MM.1S (cell line): ENCODE measurements around the gene SEMA3A.

Experiments
- DNase-seq: peaks from one replicate; pipeline ENCODE4 v3.0.0-alpha.2; 2015
- H2AFZ ChIP-seq: fragments of 300-600 bp; sonication (generic); 2 replicates; pipeline ENCODE4 v1.6.0; 2016; ENCODE audit warnings: antibody characterized with exemption, low read length
- H3F3A ChIP-seq: fragments of 300-600 bp; sonication (generic); 2 replicates; pipeline ENCODE4 v1.6.1; 2016; ENCODE audit warnings: mild to moderate bottlenecking, antibody characterized with exemption, low read length, moderate library complexity, mixed read lengths; ENCODE audit not compliant: insufficient read depth
- H3K27ac ChIP-seq: fragments of 300-600 bp; sonication (generic); 2 replicates; pipeline ENCODE4 v1.5.1; 2016; ENCODE audit warnings: mild to moderate bottlenecking, low read length
- H3K27me3 ChIP-seq: fragments of 300-600 bp; sonication (generic); replicated peaks from 2 replicates; pipeline ENCODE4 v1.6.0; 2016; ENCODE audit warnings: low read length; ENCODE audit not compliant: insufficient read depth
- H3K36me3 ChIP-seq: fragments of 300-600 bp; sonication (generic); replicated peaks from 2 replicates; pipeline ENCODE4 v1.6.1; 2016; ENCODE audit warnings: mild to moderate bottlenecking, low read length, mixed read lengths; ENCODE audit not compliant: insufficient read depth
- H3K4me1 ChIP-seq: fragments of 300-600 bp; sonication (generic); 2 replicates; pipeline ENCODE4 v1.6.1; 2016; ENCODE audit warnings: low read length, mixed read lengths
- H3K4me2 ChIP-seq: fragments of 300-600 bp; sonication (generic); 2 replicates; pipeline ENCODE4 v1.6.0; 2016; ENCODE audit warnings: low read depth, low read length
- H3K4me3 ChIP-seq: fragments of 300-600 bp; sonication (generic); 2 replicates; pipeline ENCODE4 v1.5.1; 2016; ENCODE audit warnings: low read length, mixed read lengths
- H3K79me2 ChIP-seq: fragments of 300-600 bp; sonication (generic); 2 replicates; pipeline ENCODE4 v1.6.1; 2016; ENCODE audit warnings: mixed run types, low read length, mixed read lengths
- H3K9ac ChIP-seq: fragments of 300-600 bp; sonication (generic); 2 replicates; pipeline ENCODE4 v1.6.1; 2016; ENCODE audit warnings: low read length, mixed read lengths
- H3K9me2 ChIP-seq: fragments of 300-600 bp; sonication (generic); replicated peaks from 2 replicates; pipeline ENCODE4 v1.6.1; 2016; ENCODE audit warnings: mild to moderate bottlenecking, low read length, mixed read lengths; ENCODE audit not compliant: insufficient read depth
- H3K9me3 ChIP-seq: fragments of 300-600 bp; sonication (generic); replicated peaks from 2 replicates; pipeline ENCODE4 v1.6.1; 2016; ENCODE audit warnings: mild to moderate bottlenecking, low read length, mixed read lengths; ENCODE audit not compliant: insufficient read depth
- H4K20me1 ChIP-seq: fragments of 300-600 bp; sonication (generic); 2 replicates; pipeline ENCODE4 v1.6.1; 2016; ENCODE audit warnings: mild to moderate bottlenecking, low read length, moderate library complexity, mixed read lengths; ENCODE audit not compliant: insufficient read depth
- EZH2 ChIP-seq: fragments of 300-600 bp; sonication (generic); optimal IDR thresholded peaks from 2 replicates; pipeline ENCODE3; 2017; ENCODE audit warnings: low read depth, mild to moderate bottlenecking, antibody characterized with exemption, low read length, mixed read lengths
- EZH2phosphoT487 ChIP-seq: fragments of 300-600 bp; sonication (generic); IDR thresholded peaks from 2 replicates; pipeline ENCODE4 v1.6.1; 2018; ENCODE audit warnings: antibody characterized with exemption, low read length
- TF ChIP-seq, protein P1 (sequence below): fragments of 300-600 bp; sonication (generic); IDR thresholded peaks from 2 replicates; pipeline ENCODE4 v1.5.1; 2016; ENCODE audit warnings: antibody characterized with exemption, low read length, mixed read lengths

Gene SEMA3A

DNA sequence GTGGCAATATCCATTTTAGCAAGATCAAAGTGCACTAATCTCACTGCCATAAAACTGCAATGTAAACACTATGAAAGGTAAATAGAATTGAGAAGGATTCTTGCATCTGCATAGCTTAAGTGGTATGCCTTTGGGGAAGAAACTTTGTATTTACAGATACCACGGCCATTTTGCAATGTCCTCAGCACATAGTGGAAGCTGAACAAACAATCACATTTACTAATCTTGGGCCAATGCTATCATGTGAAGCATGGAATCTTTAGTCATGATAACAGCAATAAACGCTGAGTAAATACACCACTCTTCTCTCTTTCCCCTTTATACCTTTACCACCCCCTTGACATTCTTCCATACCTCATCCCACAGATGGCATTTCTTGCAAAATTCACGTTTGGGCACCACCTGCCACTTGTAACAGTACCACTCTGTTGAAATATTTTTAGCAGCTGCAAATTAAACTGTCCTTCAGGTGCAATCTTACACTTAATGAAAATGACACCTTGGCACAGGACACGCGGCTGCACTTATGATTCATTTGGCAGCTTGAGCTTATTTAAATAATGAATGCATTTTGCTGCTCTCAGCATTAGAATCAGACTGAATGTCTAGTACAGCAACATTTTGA is 171.8 kb downstream of the SEMA3A start:
- no peaks in the 10 kb centered on the region for H3F3A ChIP-seq
- TF ChIP-seq, protein P1, sequence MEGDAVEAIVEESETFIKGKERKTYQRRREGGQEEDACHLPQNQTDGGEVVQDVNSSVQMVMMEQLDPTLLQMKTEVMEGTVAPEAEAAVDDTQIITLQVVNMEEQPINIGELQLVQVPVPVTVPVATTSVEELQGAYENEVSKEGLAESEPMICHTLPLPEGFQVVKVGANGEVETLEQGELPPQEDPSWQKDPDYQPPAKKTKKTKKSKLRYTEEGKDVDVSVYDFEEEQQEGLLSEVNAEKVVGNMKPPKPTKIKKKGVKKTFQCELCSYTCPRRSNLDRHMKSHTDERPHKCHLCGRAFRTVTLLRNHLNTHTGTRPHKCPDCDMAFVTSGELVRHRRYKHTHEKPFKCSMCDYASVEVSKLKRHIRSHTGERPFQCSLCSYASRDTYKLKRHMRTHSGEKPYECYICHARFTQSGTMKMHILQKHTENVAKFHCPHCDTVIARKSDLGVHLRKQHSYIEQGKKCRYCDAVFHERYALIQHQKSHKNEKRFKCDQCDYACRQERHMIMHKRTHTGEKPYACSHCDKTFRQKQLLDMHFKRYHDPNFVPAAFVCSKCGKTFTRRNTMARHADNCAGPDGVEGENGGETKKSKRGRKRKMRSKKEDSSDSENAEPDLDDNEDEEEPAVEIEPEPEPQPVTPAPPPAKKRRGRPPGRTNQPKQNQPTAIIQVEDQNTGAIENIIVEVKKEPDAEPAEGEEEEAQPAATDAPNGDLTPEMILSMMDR: no peak
- no peak for TF ChIP-seq EZH2phosphoT487
- TF ChIP-seq EZH2: no peak
- no peaks in the 10 kb centered on the region for H3K4me1 ChIP-seq
- no peak overlapping the region for H3K4me3 ChIP-seq
- no peaks in the 10 kb centered on the region for H4K20me1 ChIP-seq
- H3K4me2 ChIP-seq: no peak overlapping the region
- no peak overlapping the region for H2AFZ ChIP-seq
- H3K27ac ChIP-seq: no peak overlapping the region
- no peaks in the 10 kb centered on the region for H3K36me3 ChIP-seq
- DNase-seq: no peak
- H3K27me3 ChIP-seq: no peaks in the 10 kb centered on the region
- H3K79me2 ChIP-seq: no peaks in the 10 kb centered on the region
- H3K9me3 ChIP-seq: no peaks in the 10 kb centered on the region
- H3K9me2 ChIP-seq: no peaks in the 10 kb centered on the region
- no peak overlapping the region for H3K9ac ChIP-seq

DNA sequence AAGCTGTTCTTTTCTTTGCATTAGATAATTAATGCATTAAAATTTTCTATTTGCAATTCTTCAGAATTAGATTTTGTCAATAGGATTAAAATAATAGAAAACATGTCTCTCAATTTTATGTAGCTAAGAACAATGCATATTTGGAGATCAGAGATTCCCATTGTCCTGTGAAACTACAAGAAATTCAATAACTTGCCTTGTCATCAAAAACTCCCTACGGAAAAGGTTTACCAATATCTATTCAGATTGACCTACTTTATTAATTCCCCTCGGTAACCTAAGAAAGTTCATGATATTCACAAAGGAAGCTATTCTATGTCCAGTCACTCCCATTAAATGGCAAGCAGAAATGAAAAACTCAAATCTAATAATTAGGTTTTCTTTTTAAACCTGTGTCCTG is 172.6 kb downstream of the SEMA3A start:
- Histone ChIP-seq H3K9ac (no peak overlapping the region), H3K9me2 (no peaks in the 10 kb centered on the region), H3K9me3 (no peaks in the 10 kb centered on the region), H3K4me3 (no peak overlapping the region), H3K36me3 (no peaks in the 10 kb centered on the region), H3K27ac (no peak overlapping the region), H3K4me1 (no peaks in the 10 kb centered on the region), H4K20me1 (no peaks in the 10 kb centered on the region), H3K4me2 (no peak overlapping the region), H3K27me3 (no peaks in the 10 kb centered on the region), H3K79me2 (no peaks in the 10 kb centered on the region), H3F3A (no peaks in the 10 kb centered on the region), H2AFZ (no peak overlapping the region)
- TF ChIP-seq EZH2phosphoT487 (no peak), EZH2 (no peak)
- DNase-seq: no peak

DNA sequence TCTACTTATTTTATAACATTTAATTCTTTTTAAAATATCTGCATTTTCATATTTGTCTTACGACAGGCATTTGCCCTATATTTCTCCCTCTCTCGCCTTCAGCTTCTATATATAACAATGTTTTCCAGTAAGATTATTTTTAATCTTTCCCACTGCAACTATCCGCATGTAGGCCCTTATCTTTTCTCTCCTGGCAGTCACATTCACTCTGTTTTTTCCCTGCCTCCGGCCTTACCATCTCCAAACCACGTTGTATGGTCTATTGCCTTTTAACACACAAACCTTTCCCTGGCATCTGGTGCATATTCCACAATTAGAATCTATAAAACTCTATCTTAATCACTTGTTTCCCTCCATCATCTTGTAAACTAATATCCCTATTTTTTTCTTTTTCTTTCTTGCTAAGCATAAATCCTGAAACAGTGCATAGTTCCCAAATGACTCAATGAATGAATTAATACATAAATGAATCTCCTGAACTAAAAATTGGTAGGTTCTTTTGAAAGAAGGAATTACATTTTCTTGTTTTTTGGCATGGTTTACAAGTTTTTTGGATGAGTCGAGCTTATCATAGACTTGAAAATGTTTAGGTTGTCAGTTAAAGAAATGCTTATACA is 173.2 kb downstream of the SEMA3A start:
- Histone ChIP-seq H3K9ac (no peak overlapping the region), H3K4me1 (no peaks in the 10 kb centered on the region), H3K79me2 (no peaks in the 10 kb centered on the region), H3K36me3 (no peaks in the 10 kb centered on the region), H2AFZ (no peak overlapping the region), H3K4me3 (no peak overlapping the region), H3F3A (no peaks in the 10 kb centered on the region), H3K9me3 (no peaks in the 10 kb centered on the region), H3K27ac (no peak overlapping the region), H3K27me3 (no peaks in the 10 kb centered on the region), H3K9me2 (no peaks in the 10 kb centered on the region), H3K4me2 (no peak overlapping the region), H4K20me1 (no peaks in the 10 kb centered on the region)
- no peak for DNase-seq
- no peak for TF ChIP-seq EZH2phosphoT487
- TF ChIP-seq, protein P1: no peak
- TF ChIP-seq EZH2: no peak

DNA sequence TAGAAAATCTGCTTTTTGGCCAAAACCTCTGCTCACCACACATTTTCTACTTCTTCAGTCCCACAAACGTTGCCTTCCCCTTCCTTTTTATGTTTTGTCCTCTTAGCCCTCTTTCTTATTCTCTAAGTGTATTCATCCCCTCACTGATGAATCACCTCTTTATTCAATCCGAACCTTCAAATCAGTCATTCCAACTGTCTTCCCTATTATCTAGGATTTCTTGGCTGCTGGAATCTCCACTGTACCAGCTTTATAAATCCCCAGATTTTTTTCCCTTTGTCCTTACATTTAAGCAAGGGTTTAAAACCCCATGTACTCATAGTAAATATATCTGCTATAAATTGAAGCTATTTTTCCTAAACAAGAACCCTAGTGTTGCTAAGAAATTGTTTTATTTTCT is 176.9 kb downstream of the SEMA3A start:
- no peaks in the 10 kb centered on the region for H3K4me1 ChIP-seq
- H3K4me3 ChIP-seq: no peak overlapping the region
- no peaks in the 10 kb centered on the region for H3K9me3 ChIP-seq
- H3K79me2 ChIP-seq: no peaks in the 10 kb centered on the region
- H3K36me3 ChIP-seq: no peaks in the 10 kb centered on the region
- H2AFZ ChIP-seq: no peak overlapping the region
- H3K9ac ChIP-seq: no peak overlapping the region
- TF ChIP-seq EZH2 (no peak), EZH2phosphoT487 (no peak)
- TF ChIP-seq, protein P1: no peak
- no peak overlapping the region for H3K4me2 ChIP-seq
- no peaks in the 10 kb centered on the region for H3K9me2 ChIP-seq
- no peak overlapping the region for H3K27ac ChIP-seq
- H3F3A ChIP-seq: no peaks in the 10 kb centered on the region
- DNase-seq: no peak
- H4K20me1 ChIP-seq: no peaks in the 10 kb centered on the region
- H3K27me3 ChIP-seq: no peaks in the 10 kb centered on the region
